OCI-LY1 (cell line): Measurements from ENCODE around the gene UBR3.

ENCODE experiments used
- H2AFZ ChIP-seq: fragments of 200-600 bp; sonication (generic), shearing (Covaris generic); 2 replicates; pipeline ENCODE4 v1.6.0; 2014; ENCODE audit warnings: antibody characterized with exemption, mild to moderate bottlenecking, low read length
- H3F3A ChIP-seq: fragments of 200-600 bp; sonication (generic), shearing (Covaris generic); 2 replicates; pipeline ENCODE4 v1.6.0; 2014; ENCODE audit warnings: mild to moderate bottlenecking, antibody characterized with exemption, low read length, moderate library complexity; ENCODE audit not compliant: insufficient read depth
- H3K27ac ChIP-seq: fragments of 200-600 bp; sonication (generic); 2 replicates; pipeline ENCODE4 v1.5.1; 2014; ENCODE audit warnings: low read length, mixed run types, mild to moderate bottlenecking, low read depth; ENCODE audit not compliant: poor library complexity, severe bottlenecking
- H3K27me3 ChIP-seq: fragments of 200-600 bp; sonication (generic); 2 replicates; pipeline ENCODE4 v1.6.0; 2014; ENCODE audit warnings: antibody characterized with exemption, mild to moderate bottlenecking, low read length, moderate library complexity; ENCODE audit not compliant: insufficient read depth
- H3K36me3 ChIP-seq: fragments of 200-600 bp; sonication (generic); 2 replicates; pipeline ENCODE4 v1.6.1; 2014; ENCODE audit warnings: mild to moderate bottlenecking, antibody characterized with exemption, low read length, moderate library complexity, mixed read lengths; ENCODE audit not compliant: insufficient read depth
- H3K4me1 ChIP-seq: fragments of 200-600 bp; sonication (generic); 2 replicates; pipeline ENCODE4 v1.5.1; 2014; ENCODE audit warnings: mild to moderate bottlenecking, low read length, moderate library complexity; ENCODE audit not compliant: insufficient read depth, severe bottlenecking
- H3K4me2 ChIP-seq: fragments of 200-600 bp; sonication (generic), shearing (Covaris generic); 2 replicates; pipeline ENCODE4 v1.6.1; 2014; ENCODE audit warnings: low read length
- H3K4me3 ChIP-seq: fragments of 200-600 bp; sonication (generic); 2 replicates; pipeline ENCODE4 v1.5.1; 2014; ENCODE audit warnings: low read length, low read depth, mild to moderate bottlenecking, mixed read lengths; ENCODE audit not compliant: poor library complexity, severe bottlenecking
- H3K79me2 ChIP-seq: fragments of 200-600 bp; shearing (Covaris generic); 2 replicates; pipeline ENCODE4 v1.6.1; 2016; ENCODE audit warnings: mixed run types, low read length, mixed read lengths; ENCODE audit not compliant: insufficient read depth
- H3K9ac ChIP-seq: fragments of 200-600 bp; sonication (generic), shearing (Covaris generic); 2 replicates; pipeline ENCODE4 v1.6.1; 2014; ENCODE audit warnings: mild to moderate bottlenecking, low read length, mixed read lengths
- H3K9me2 ChIP-seq: fragments of 200-600 bp; sonication (generic), shearing (Covaris generic); 2 replicates; pipeline ENCODE4 v1.6.1; 2014; ENCODE audit warnings: low read depth, mild to moderate bottlenecking, low read length, mixed read lengths
- H3K9me3 ChIP-seq: fragments of 200-600 bp; shearing (Covaris generic); 2 replicates; pipeline ENCODE4 v1.6.1; 2014; ENCODE audit warnings: low read length, mixed read lengths
- H4K20me1 ChIP-seq: fragments of 200-600 bp; sonication (generic), shearing (Covaris generic); 2 replicates; pipeline ENCODE4 v1.6.0; 2016; ENCODE audit warnings: mild to moderate bottlenecking, low read length; ENCODE audit not compliant: insufficient read depth
- CTCF ChIP-seq: fragments of 200-600 bp; sonication (generic), shearing (Covaris generic); IDR thresholded peaks from 2 replicates; pipeline ENCODE4 v1.5.1; 2017; ENCODE audit warnings: mild to moderate bottlenecking, antibody characterized with exemption, low read length, moderate library complexity, mixed read lengths
- EZH2 ChIP-seq: fragments of 200-600 bp; sonication (generic), shearing (Covaris generic); IDR thresholded peaks from 2 replicates; pipeline ENCODE4 v1.8.0; 2017; ENCODE audit warnings: borderline replicate concordance, mixed run types, mild to moderate bottlenecking, antibody characterized with exemption, low read length, moderate library complexity, mixed read lengths

Gene UBR3

GRCh38 chr2:170012773-170013172 lies 185.5 kb downstream of the UBR3 start:
- Histone ChIP-seq H3K79me2 (no peaks in the 10 kb centered on the region), H3K4me3 (no peak overlapping the region), H3K9me3 (no peaks in the 10 kb centered on the region), H3K27me3 (no peaks in the 10 kb centered on the region), H3F3A (no peaks in the 10 kb centered on the region), H3K36me3 (peaks cover 4% of the 10 kb centered on the region; the same call in 1 of the 2 replicates), H3K4me1 (no peaks in the 10 kb centered on the region), H3K4me2 (no peak overlapping the region), H3K27ac (no peak overlapping the region), H4K20me1 (no peaks in the 10 kb centered on the region), H3K9me2 (no peaks in the 10 kb centered on the region), H3K9ac (no peak overlapping the region), H2AFZ (no peak overlapping the region)
- TF ChIP-seq EZH2: no peak
- no peak for TF ChIP-seq CTCF

- H3K4me2 ChIP-seq: no peak overlapping the region
- no peak for TF ChIP-seq EZH2
- no peak for TF ChIP-seq CTCF
Measured at GRCh38 chr2:170013802-170014551, 186.7 kb downstream of the UBR3 start.

GRCh38 chr2:170014769-170015168 lies 187.5 kb downstream of the UBR3 start:
- H3K4me3 ChIP-seq: no peak overlapping the region
- H3K27ac ChIP-seq: no peak overlapping the region

More at GRCh38 chr2:170013802-170014551, 186.7 kb downstream of the UBR3 start:
- Histone ChIP-seq H3F3A (no peaks in the 10 kb centered on the region), H3K79me2 (no peaks in the 10 kb centered on the region), H3K9ac (no peak overlapping the region), H3K27me3 (no peaks in the 10 kb centered on the region), H3K9me3 (no peaks in the 10 kb centered on the region), H3K4me3 (no peak overlapping the region), H3K4me1 (no peaks in the 10 kb centered on the region), H3K27ac (no peak overlapping the region), H3K9me2 (no peaks in the 10 kb centered on the region), H2AFZ (no peak overlapping the region), H4K20me1 (no peaks in the 10 kb centered on the region), H3K36me3 (0 out of 2 replicates have a peak, but pooled peaks cover 4% of the 10 kb centered on the region)

More at GRCh38 chr2:170014769-170015168, 187.5 kb downstream of the UBR3 start:
- TF ChIP-seq EZH2 (no peak), CTCF (no peak)
- no peaks in the 10 kb centered on the region for H3F3A ChIP-seq
- H3K9ac ChIP-seq: no peak overlapping the region
- no peak overlapping the region for H2AFZ ChIP-seq
- H3K4me1 ChIP-seq: no peaks in the 10 kb centered on the region
- H3K4me2 ChIP-seq: no peak overlapping the region
- H3K27me3 ChIP-seq: no peaks in the 10 kb centered on the region
- H3K9me2 ChIP-seq: no peaks in the 10 kb centered on the region
- H3K79me2 ChIP-seq: no peaks in the 10 kb centered on the region
- H3K36me3 ChIP-seq: 0 out of 2 replicates have a peak, but pooled peaks cover 4% of the 10 kb centered on the region
- no peaks in the 10 kb centered on the region for H4K20me1 ChIP-seq
- no peaks in the 10 kb centered on the region for H3K9me3 ChIP-seq
